Activated T-helper 2 cell treated with anti-CD3 and anti-CD28 coated beads, Interferon-gamma antibody, Interleukin-2, Interleukin-4, amounts not matched to agents 10 μg/mL and 5 μg/mL and 100 μg/mL, durations not matched to agents 14 hours and 24 hours and 36 hours (primary cell): ENCODE results near the gene PLCXD1. TPM values are rescaled to one million over a fixed set of nuclear protein-coding genes. Genes with fewer than 3 reads are reported as not detected.
"Not testable (repeated sequence)": the region's sequence is repeated elsewhere in the genome, so short reads cannot be mapped to it uniquely, and the experiment has no call there.

Experiments used
- DNase-seq: peaks from one replicate; pipeline ENCODE4 v3.0.0; 2021; ENCODE audit warnings: low spot score
- H3K27ac Mint-ChIP-seq: one replicate; pipeline ENCODE4 v1.8.0; 2021; ENCODE audit warnings: mixed read lengths
- H3K27me3 Mint-ChIP-seq: one replicate; pipeline ENCODE4 v1.8.0; 2021; ENCODE audit warnings: low read depth, mixed read lengths
- H3K36me3 Mint-ChIP-seq: one replicate; pipeline ENCODE4 v1.8.0; 2021; ENCODE audit warnings: low read depth, mixed read lengths
- H3K4me1 Mint-ChIP-seq: one replicate; pipeline ENCODE4 v1.8.0; 2021; ENCODE audit warnings: low read depth, mixed read lengths
- H3K4me3 Mint-ChIP-seq: one replicate; pipeline ENCODE4 v1.8.0; 2021; ENCODE audit warnings: low read depth, mild to moderate bottlenecking, moderate library complexity, mixed read lengths
- H3K9me3 Mint-ChIP-seq: one replicate; pipeline ENCODE4 v1.8.0; 2021; ENCODE audit warnings: mixed read lengths
- intact Hi-C: fragments of 100-400 bp; cut with micrococcal nuclease; formaldehyde crosslinking; loops from one replicate; pipeline ENCODE4 v1.15.1; 2023
- total RNA-seq: library from RNA; stranded (reverse); gene quantifications from 2 replicates; pipeline ENCODE4 v1.2.3, GENCODE V29; 2022

The PLCXD1 gene
- total RNA-seq, 1 donor from 2014 or later: 60.0 TPM

DNA sequence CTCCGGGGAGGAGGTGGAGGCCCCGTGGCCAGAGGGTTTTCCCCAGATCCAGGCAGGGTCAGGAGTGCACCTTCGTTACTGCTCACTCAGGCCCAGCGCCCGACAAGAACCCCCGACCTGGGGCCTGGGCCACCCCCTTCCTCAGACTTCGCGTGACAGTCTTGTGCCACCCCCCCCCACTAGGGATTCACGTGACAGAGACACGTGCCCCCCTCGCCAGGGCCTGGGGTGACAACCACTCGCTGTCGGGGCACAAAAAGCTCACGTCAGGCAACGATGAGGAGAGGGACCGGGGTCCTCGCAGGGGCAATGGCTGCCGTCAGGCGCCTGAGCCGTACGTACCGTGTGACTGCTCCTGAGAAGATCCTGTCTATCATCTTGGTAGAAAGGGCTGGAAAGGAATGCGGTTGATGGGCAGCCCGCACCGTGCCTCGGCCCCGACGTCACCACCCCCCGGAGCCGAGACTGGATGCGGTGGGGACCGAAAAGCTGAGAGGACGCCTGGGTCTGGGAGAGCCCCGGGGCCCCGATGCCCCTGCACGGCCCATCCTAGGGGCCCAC is 60.4 kb downstream of the PLCXD1 start:
- Mint-ChIP-seq H3K36me3 (peaks cover 49% of the 10 kb centered on the region), H3K9me3 (peaks cover 4% of the 10 kb centered on the region), H3K27me3 (no peaks in the 10 kb centered on the region), H3K4me3 (no peak overlapping the region), H3K4me1 (no peaks in the 10 kb centered on the region), H3K27ac (no peak overlapping the region)
- intact Hi-C loops: no loop called here
- no peak for DNase-seq

DNA sequence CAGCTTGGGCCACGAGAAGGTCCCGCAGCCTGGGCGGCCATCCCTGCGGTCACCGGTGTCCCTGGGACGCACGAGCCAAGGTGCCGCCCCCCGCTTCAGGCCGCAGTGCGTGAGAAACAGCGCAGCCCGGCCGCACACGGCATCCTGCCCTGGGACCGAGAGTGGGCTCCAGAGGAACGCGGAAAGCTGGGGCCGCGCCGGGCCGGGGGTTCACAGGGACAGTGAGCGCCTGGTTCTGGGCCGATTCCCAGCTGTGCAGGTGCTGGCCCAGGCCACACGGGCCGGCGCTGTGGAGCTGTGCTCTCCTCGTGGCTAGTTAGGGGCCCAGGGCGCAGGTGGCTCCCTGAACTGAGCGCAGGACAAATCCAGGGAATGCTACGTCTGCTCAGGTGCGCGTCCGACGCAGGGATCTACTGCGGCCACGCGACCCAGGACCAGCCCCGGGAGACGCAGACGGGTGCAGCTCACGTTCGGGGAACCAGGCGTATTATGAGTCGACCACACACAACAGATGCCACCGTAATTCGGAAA is 63.3 kb downstream of the PLCXD1 start:
- H3K4me1 Mint-ChIP-seq: no peaks in the 10 kb centered on the region
- intact Hi-C loops: no loop called here
- H3K4me3 Mint-ChIP-seq: no peak overlapping the region
- peaks cover 29% of the 10 kb centered on the region for H3K36me3 Mint-ChIP-seq
- no peak overlapping the region for H3K27ac Mint-ChIP-seq
- peaks cover 4% of the 10 kb centered on the region for H3K9me3 Mint-ChIP-seq
- no peak for DNase-seq
- H3K27me3 Mint-ChIP-seq: no peaks in the 10 kb centered on the region

DNA sequence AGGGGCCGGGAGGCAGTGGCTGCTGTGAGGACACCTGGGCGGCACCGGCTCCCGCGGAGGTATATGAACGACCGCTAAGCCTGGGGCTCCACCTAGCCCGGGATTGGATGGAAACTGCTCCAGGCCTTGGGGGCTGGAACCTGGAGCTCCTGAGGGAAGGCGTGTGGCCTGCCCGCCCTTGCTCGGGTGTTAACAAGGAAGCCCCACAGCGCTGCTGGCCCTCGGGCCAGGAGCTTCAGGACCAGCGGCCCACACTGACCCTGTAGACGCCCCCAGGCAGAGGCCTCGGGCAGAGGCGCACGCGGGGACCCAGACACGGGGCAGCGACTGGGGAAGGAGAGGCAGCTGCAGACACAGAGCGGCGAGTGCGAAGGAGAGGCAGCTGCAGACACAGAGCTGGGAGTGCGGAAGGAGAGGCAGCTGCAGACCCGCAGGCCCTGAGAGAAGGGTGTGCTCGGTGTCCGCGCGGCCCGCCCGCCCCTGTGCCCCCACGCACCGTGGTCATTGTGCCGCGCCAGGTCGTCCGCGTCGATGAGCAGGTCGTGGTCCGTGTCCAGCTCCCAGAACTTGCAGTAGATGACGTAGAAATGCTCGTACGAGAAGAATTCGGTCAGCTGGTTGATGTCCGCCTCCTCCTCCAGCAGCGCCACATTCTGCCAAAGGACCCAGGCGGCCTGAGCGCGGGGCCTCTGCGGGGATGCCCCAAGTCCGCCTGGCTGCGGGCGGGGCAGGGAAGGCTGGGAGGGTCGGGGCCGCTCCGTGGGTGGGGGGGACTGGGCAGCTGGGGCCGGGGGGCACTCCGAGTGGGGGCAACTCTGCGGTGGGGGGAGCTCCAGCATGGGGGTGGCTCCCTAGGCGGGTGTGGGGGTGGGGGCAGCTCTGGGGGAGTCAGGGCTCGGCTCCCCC is 64.1 kb downstream of the PLCXD1 start:
- Mint-ChIP-seq H3K36me3 (peaks cover 29% of the 10 kb centered on the region), H3K4me3 (no peak overlapping the region), H3K9me3 (peaks cover 4% of the 10 kb centered on the region), H3K27ac (no peak overlapping the region), H3K4me1 (no peaks in the 10 kb centered on the region), H3K27me3 (no peaks in the 10 kb centered on the region)
- intact Hi-C loops: no loop called here
- no peak for DNase-seq

DNA sequence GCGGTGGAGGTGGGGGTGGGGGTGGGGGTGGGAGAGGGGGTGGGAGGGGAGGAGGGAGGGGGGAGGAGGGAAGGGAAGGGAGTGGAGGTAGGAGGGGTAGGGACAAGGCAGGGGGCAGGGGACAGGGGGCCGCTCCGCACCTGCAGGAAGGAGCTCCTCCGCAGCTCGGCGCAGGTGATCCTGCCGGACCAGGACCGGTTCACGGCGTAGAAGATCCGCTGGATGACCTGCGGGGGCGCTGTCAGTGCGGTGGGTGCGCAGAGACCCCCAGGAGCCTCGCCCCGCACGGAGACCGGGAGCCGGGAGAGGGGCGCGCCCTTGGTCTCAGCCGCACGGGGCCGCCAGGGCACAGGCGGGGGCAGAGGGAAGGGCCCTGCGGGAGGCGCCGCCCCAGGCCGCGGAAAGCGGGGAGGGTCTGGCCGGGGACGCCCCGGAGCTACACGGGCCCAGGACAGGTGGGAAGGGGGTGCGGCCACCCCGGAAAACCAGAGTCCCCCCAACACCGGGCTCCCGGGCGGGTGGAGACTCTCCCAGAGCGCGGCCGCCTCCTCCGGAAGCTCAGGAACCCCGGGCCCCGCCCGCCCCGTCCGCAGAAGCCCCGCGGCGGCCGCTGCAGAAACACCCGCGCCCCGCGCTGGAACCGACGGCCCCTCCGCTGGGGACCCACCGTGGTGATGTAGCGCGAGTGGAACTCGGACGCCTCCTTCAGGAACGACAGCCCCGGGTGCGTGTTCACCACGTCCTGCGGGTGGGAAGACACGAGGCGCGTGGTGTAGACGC is 65.0 kb downstream of the PLCXD1 start:
- Mint-ChIP-seq H3K4me3 (no peak overlapping the region), H3K27me3 (no peaks in the 10 kb centered on the region), H3K4me1 (no peaks in the 10 kb centered on the region), H3K36me3 (peaks cover 24% of the 10 kb centered on the region), H3K27ac (no peak overlapping the region), H3K9me3 (peaks cover 4% of the 10 kb centered on the region)
- intact Hi-C loops: no loop called here
- DNase-seq: no peak

DNA sequence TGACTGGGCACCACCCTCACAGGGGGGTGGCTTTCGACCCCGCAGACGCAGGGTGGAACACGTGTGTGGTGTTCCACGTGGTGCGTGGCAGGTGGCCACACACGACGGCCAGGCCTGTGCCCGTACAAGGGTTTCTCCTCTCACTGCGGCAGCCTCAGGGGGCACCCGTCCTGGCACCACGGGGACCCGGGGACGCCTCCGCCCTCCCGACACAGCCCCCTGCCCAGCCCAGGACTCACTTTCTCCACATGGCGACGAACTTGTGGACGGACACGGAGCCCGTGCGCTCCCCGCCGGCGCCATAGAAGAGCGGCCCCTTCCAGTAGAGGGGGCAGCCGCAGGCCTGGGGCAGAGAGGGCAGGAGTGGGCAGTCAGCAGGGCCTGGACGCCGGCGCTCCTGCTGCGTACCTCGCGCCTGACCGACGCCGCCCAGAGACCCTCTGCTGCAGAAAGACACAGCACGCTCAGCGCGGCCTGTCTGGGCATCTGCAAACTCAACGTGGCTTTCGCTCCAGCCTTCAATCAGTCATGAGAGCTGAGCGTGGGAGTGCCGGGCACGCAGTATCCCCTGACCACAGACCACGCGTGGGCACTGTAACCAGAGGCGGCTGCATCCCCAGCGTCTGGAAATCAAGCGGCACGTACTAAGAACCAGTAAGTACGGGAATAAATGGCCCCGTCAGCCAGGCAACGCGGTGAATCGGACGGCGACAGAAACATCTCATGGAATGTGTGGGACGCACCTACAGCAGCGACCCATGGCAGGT is 66.4 kb downstream of the PLCXD1 start:
- Mint-ChIP-seq H3K36me3 (peaks cover 14% of the 10 kb centered on the region), H3K4me3 (no peak overlapping the region), H3K27me3 (no peaks in the 10 kb centered on the region), H3K27ac (no peak overlapping the region), H3K9me3 (no peaks in the 10 kb centered on the region), H3K4me1 (no peaks in the 10 kb centered on the region)
- DNase-seq: no peak
- intact Hi-C loops: no loop called here

DNA sequence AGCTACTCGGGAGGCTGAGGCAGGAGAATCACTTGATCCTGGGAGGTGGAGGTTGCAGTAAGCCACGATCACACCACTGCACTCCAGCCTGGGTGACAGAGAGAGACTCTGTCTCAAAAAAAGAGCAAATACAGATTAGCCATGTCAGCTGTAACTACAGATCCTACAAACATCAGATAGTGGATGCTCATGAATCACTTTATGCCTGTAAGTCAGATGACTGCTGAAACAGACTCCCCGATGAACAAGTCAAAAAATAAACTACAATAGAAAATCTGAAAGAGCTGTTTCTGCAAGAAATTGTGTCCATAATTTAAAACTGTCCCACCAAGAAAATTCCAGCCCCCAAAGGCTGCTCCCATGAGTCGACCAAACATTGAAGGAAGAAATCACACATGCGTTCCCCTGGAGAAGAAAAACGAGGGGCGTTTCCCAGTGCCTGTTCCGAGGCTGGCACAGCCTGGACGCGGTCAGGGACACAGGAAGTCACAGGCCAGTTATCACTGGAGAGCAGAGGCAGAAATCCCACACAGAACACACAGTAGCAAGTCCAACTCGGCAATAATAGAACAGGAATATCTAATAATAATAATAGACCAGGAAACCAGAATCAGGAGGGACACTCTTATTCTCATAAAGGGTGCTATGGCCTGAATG is 67.4 kb downstream of the PLCXD1 start:
- H3K27ac Mint-ChIP-seq: no peak overlapping the region

DNA sequence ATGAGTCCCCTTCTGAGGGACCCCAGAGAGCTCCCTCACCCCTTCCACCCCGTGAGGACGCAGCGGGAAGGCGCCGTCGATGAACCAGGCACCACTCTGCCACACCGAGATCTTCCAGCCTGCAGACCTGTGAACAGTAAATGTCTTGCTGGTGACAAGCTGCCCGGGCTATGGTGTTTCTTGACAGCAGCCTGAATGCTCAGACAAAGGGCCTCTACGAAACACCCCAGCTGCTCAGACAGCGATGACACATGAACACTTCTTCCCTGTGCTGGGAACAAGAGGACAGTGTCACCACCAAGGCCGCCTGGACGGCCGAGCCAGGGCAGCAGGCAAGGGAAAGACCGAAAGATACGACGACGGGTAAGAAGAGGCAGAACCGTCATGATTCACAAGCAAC is 68.0 kb downstream of the PLCXD1 start:
- no peaks in the 10 kb centered on the region for H3K4me1 Mint-ChIP-seq
- intact Hi-C loops: no loop called here
- peaks cover 14% of the 10 kb centered on the region for H3K36me3 Mint-ChIP-seq
- H3K4me3 Mint-ChIP-seq: no peak overlapping the region
- no peaks in the 10 kb centered on the region for H3K27me3 Mint-ChIP-seq
- H3K9me3 Mint-ChIP-seq: no peaks in the 10 kb centered on the region
- no peak for DNase-seq
- H3K27ac Mint-ChIP-seq: no peak overlapping the region

More for the DNA sequence above, 67.4 kb downstream of the PLCXD1 start:
- no peaks in the 10 kb centered on the region for H3K27me3 Mint-ChIP-seq
- no peaks in the 10 kb centered on the region for H3K9me3 Mint-ChIP-seq
- no peak for DNase-seq
- intact Hi-C loops: no loop called here
- H3K4me3 Mint-ChIP-seq: no peak overlapping the region
- H3K4me1 Mint-ChIP-seq: no peaks in the 10 kb centered on the region
- peaks cover 14% of the 10 kb centered on the region for H3K36me3 Mint-ChIP-seq

DNA sequence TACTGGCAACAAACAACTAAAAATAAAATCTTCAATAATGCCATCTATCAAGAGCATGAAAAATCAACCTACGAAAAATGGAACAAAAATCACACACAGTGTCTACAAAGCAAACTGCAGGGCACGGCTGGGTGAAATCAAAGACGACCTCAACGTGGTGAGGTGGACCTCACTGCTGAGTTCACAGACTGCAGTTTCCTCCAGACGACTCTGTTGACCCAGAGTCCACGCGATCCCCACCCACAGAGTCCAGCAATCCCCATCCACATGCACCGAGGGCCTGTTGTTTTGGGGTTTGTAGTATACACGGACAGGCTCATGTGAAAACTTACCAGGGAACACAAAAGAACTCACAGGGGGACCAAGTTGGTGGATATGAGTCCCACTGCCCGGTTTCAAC is 68.5 kb downstream of the PLCXD1 start:
- no peaks in the 10 kb centered on the region for H3K4me1 Mint-ChIP-seq
- no peak overlapping the region for H3K27ac Mint-ChIP-seq
- no peaks in the 10 kb centered on the region for H3K9me3 Mint-ChIP-seq
- H3K4me3 Mint-ChIP-seq: no peak overlapping the region
- intact Hi-C loops: no loop called here
- no peaks in the 10 kb centered on the region for H3K27me3 Mint-ChIP-seq
- DNase-seq: no peak
- peaks cover 11% of the 10 kb centered on the region for H3K36me3 Mint-ChIP-seq

DNA sequence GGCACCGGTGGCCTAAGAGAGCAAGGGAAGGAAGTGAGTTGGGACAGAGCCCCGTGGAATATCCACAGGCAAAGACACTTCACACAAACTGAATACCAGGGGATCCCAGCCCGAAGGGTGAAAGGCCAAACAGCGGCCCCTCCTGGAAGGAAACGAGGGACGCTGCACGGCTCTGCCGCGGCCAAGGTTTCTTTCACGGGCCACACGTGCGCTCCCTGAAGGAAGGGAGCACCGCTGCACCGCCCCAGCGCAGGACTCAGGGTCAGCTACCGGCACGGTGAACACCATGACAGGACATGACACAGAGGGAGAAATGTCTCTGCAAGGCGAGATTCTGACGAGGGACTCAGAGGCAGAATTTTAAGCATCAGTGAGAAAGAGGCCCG is 69.0 kb downstream of the PLCXD1 start:
- peaks cover 6% of the 10 kb centered on the region for H3K36me3 Mint-ChIP-seq
- intact Hi-C loops: no loop called here
- H3K9me3 Mint-ChIP-seq: no peaks in the 10 kb centered on the region
- H3K4me1 Mint-ChIP-seq: no peaks in the 10 kb centered on the region
- no peak overlapping the region for H3K27ac Mint-ChIP-seq
- no peaks in the 10 kb centered on the region for H3K27me3 Mint-ChIP-seq
- DNase-seq: no peak
- H3K4me3 Mint-ChIP-seq: no peak overlapping the region

DNA sequence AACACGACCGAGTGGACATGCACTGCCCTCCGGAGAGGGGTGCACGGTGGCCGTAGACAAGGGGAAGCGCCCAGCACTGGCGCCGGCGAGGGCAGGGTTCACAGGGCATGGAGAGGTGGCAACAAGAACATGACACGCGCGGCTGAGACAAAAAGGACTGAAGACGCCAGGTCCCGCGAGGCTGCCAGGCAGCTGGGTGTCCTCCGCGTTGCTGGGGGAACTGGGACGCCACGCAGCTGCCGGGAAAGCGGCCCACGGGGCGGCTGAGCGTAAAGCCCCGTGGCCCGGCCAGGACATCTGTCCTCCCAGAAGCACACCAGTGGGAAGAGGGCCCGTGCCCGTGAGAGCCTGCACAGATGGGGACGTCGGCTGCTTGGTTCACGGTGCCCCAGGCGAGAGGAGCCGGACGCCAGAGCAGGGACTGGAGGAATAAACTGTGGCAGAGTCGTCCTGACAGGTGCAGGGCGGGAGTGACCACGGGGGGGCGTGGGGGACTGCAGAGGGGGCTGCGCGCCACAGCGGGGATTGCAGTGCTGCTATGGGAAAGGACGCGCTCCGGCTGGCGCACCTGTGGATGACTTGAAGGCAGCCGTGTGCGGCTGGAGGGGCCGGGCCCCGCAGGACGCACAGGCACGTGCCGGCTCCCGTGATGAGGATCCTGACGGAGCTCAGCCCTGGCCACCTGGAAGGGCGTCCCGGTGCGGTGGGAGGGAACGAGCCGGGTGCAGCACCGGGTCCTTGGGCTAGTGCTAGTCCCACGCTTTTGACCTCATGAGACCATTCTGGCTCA is 69.5 kb downstream of the PLCXD1 start:
- no peak for DNase-seq
- H3K4me3 Mint-ChIP-seq: no peak overlapping the region
- H3K9me3 Mint-ChIP-seq: no peaks in the 10 kb centered on the region
- intact Hi-C loops: no loop called here
- H3K4me1 Mint-ChIP-seq: no peaks in the 10 kb centered on the region
- peaks cover 3% of the 10 kb centered on the region for H3K36me3 Mint-ChIP-seq
- no peaks in the 10 kb centered on the region for H3K27me3 Mint-ChIP-seq
- no peak overlapping the region for H3K27ac Mint-ChIP-seq

DNA sequence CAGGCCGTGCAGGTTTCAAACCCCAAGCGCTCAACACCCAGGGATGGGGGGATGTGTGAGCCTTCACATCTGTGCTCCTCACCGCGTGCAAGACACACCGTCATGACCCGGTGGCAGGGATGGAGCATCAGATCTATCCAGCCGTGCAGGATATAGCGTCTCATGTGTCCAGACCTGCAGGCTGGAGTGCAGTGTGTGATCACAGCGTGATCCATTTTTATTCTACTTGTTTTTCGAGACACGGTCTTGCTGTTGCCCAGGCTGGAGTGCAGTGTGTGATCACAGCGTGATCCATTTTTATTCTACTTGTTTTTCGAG is 70.1 kb downstream of the PLCXD1 start:
- H3K4me1 Mint-ChIP-seq, DNase-seq, H3K27ac Mint-ChIP-seq, H3K27me3 Mint-ChIP-seq, H3K4me3 Mint-ChIP-seq, H3K36me3 Mint-ChIP-seq, intact Hi-C loops, H3K9me3 Mint-ChIP-seq: not testable (repeated sequence)
